Stimulated activated CD8-positive, alpha-beta memory T cell treated with anti-CD3 and anti-CD28 coated beads, Interleukin-2, amount 100 ng/mL, for 1 hour (primary cell): ENCODE results near the gene FAM120B.
A peak's percentile ranks its signal among the peaks of the same experiment; 100 is the strongest.
"Not testable (repeated sequence)": the region's sequence is repeated elsewhere in the genome, so short reads cannot be mapped to it uniquely, and the experiment has no call there.

Experiments used
- DNase-seq, 2 donors: peaks; one replicate each; pipeline ENCODE4 v3.0.0-alpha.2; 2020; ENCODE audit warnings: low read depth in 2 of 2

Gene FAM120B, protein sequence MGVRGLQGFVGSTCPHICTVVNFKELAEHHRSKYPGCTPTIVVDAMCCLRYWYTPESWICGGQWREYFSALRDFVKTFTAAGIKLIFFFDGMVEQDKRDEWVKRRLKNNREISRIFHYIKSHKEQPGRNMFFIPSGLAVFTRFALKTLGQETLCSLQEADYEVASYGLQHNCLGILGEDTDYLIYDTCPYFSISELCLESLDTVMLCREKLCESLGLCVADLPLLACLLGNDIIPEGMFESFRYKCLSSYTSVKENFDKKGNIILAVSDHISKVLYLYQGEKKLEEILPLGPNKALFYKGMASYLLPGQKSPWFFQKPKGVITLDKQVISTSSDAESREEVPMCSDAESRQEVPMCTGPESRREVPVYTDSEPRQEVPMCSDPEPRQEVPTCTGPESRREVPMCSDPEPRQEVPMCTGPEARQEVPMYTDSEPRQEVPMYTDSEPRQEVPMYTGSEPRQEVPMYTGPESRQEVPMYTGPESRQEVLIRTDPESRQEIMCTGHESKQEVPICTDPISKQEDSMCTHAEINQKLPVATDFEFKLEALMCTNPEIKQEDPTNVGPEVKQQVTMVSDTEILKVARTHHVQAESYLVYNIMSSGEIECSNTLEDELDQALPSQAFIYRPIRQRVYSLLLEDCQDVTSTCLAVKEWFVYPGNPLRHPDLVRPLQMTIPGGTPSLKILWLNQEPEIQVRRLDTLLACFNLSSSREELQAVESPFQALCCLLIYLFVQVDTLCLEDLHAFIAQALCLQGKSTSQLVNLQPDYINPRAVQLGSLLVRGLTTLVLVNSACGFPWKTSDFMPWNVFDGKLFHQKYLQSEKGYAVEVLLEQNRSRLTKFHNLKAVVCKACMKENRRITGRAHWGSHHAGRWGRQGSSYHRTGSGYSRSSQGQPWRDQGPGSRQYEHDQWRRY

DNA sequence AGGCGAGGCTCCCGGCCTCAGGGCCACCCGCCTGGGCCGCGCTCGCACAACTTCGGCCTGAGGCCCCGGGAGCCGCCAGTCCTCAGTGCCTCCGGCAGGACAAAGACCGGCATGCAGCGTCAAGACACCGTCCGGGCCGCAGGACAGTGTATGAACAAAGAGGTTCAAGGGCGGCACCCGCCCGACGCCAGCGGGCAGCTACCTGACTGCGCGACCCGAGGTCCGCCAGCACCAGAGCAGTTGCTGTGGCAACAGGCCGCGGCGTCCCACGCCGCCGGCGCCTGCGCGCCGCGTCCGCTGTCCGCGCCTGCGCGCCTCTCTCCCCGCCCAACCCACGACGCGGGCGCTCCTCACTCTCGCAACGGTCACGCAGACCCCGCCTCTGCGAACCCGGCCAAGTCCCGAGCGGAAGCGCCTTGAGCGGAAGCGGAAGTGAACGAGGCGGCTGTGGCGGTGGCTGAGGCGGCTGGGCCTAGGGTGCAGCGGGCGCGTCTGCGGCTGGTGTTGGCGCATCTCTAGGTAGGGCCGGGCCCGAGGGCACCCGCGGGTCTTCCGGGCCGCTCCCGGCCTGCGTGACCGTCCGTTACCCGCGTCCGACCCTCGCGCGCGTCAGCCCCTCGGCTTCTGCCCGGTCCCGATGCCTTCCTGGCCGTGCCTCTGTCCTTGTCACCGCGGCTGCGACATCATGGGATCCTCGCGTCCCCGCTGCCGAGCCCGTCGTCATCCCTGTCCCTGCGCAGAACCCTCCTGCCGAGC lies at the start of gene FAM120B:
Gene FAM120B (plus strand): TSS at position 435 of the 756 bp plus-strand sequence. CDS start 10,633 bp downstream, outside the sequence.
- peak; percentile 93 for DNase-seq

GRCh38 chr6:170257376-170257775 lies 49.2 kb upstream of the FAM120B start:
- no peak for DNase-seq

GRCh38 chr6:170258407-170258806 lies 48.2 kb upstream of the FAM120B start:
- no peak for DNase-seq

GRCh38 chr6:170259278-170259677 lies 47.3 kb upstream of the FAM120B start:
- DNase-seq, result no peak

GRCh38 chr6:170260686-170261085 lies 45.9 kb upstream of the FAM120B start:
- no peak for DNase-seq

- no peak for DNase-seq
Measured at GRCh38 chr6:170261643-170262488, 44.7 kb upstream of the FAM120B start.

DNA sequence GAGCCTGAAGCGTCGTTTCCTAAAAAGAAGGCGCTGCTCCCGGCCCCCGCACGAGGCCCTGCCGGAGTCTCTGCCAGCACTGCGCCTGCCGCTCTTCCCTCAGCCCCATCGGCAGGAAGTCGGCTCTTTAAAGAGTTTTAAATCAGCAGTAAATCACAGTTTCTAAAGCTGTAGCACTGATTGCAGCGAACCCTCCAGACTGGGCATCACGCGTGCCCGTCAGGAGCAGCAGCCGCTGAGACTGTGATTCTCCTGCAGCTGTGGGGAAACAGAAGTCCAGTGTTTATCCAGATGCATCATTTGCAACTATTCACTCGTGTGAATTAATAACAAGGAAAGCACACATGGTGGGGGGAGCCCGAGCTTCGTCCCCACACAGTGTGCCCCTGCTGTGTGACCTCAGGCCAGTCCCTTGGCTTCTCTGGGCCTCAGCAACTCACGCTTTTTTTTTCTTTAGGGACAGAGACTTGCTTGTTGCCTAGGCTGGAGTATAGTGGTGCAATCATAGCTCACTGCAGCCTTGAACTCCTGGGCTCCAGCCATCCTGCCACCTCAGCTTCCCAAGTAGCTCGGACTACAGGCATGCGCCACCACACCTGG lies 44.0 kb upstream of the FAM120B start:
- DNase-seq, result no peak

GRCh38 chr6:170263410-170263809 lies 43.1 kb upstream of the FAM120B start:
- no peak for DNase-seq

- no peak for DNase-seq
Measured at GRCh38 chr6:170264086-170264485, 42.5 kb upstream of the FAM120B start.

- DNase-seq, result not testable (repeated sequence)
Measured at GRCh38 chr6:170264644-170265043, 41.9 kb upstream of the FAM120B start.

DNA sequence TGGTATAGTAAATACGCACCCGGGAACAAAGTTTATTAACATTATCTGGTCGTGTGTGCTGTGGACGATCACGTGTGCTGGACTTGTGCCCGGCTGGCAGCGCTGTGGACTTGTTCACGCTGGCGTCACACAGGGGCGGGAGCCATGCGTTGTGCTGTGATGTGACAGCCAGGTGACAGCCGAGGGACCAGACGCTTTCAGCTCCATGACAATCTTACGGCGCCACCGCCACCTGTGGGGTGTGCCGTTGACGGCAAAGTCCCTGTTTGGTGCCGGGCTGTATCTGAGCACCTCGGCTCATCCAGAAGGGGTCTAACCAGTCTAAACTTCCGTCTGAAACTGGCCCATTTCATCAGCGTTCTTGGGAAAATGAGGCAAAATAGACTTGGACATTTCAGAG lies 40.9 kb upstream of the FAM120B start:
- no peak for DNase-seq

- DNase-seq, result no peak
Measured at GRCh38 chr6:170266061-170266825, 40.3 kb upstream of the FAM120B start.

DNA sequence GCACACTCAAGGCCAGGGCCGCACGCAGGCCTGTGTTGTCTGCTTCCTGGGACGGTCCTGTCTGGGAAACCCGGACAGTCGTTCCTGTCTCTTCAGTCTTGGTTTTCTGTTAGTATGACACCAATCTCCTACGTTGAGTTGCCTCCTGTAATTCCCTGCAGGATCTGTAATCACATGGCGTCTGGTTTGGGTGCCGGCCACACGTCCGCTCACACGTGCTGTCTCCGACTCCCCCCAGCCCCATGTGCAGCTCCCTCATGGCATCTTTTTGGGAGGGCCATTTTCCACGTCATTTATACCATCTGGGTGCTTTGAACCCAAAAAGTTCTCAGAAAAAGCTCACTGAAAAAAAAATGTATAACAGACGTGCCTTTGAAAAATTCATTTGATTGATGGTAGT lies 38.9 kb upstream of the FAM120B start:
- DNase-seq, result no peak

GRCh38 chr6:170268216-170269129 lies 38.1 kb upstream of the FAM120B start:
- no peak for DNase-seq

DNA sequence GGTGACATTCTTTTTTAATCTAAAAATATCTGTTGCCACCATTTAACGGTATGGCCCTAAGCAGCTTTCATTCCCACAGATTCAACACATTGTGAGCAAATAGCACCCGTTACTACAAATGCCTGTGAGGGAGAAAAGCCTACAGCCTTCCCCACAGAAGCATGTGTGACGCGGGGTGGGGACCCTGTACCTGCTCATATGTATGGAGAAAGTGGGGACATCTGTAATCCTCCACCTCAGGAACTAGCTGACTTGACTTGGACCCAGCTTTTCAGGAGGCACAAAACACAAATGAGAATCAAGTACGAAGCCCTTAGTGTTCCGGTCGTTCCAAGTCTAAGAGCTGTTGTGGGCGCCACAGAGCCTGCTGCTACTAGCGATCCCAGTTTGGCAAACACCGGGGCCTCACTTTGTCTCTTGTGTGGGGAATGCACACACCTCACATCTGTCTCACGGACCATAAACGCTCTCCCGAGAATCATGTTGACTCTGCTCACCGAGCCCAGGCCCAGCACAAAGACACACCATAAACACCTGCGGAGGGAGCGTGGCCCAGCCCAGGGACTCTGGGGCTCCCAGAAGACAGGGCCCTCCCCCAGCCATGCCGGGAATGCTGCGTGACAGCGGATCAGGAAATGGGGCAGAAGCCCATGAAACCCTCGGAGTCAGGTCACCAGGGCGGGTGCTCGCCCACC lies 37.3 kb upstream of the FAM120B start:
- DNase-seq, result no peak

GRCh38 chr6:170269846-170270541 lies 36.6 kb upstream of the FAM120B start:
- DNase-seq, result no peak

DNA sequence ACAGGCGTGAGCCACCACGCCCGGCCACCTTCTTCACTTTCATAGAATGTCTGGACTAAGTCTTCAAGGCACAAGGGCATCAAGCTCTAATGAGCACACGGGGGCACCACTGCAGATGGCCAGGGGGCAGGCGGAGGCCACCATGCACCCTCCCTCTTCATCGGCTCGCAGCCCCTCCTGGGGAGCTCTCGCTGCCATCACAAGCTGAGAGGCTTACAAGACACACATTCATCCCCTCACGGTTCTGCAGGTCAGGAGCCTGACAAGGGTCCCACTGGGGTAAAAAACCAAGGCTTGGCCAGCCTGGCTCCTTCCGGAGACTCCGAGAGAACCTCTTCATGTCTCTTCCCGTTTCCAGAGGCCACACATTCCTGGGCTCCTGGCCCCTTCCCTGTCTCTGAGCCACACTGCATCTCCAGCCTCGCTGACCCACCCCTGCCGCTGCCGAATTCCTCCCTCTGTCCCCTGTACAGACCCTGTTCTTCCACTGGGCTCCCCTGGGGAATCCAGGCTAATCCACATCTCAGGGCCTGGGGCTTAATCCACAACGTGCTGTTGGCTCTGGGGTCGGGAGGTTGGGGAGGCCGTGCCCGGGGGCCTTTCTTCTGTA lies 35.5 kb upstream of the FAM120B start:
- no peak for DNase-seq
